Measurements from ENCODE around the gene TNFRSF1A. TPM values are rescaled to one million over a fixed set of nuclear protein-coding genes. Genes with fewer than 3 reads are reported as not detected.

Gene TNFRSF1A
- total RNA-seq, 1 experiment from 2014 or later, result 59.9 TPM

DNA sequence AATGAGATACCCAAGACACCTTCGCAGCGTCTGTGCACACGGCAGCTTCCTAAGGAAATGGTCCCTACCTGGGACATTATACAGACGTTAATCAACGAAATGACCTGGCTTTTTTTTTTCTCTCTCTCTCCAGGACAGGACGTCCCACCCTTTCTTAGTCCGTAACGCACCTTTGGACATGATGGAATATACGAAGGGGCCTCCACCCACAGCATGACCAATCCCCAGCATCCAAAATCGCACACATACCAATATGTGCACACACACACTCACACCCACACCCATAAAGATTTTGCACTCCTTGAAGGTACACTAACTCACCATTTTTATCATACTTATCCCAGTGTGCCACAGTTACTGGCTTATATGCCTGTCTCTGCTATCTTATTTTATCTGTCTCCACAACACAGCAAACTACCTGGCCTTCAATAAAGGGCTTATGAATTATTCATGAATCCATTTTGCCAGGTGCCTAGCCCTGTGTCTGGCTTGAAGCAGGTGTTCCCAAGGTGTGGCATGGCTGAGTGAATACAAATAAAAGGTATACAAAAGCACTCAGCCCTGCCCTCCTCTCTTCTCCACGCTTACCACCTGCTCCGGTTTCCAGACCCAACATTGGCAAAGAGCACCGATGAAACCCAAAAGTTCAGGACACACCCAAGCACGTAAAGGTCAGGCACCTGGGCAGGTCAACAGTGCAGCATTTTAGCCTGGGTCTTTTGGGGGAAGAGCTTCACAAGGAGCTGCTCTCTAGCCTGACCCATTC lies 31.3 kb upstream of the TNFRSF1A start:
- no peak overlapping the region for H2BK15ac ChIP-seq (ENCODE audit: low read depth, low read length)
- peak overlapping the region; percentile 87 to 94 (median 94); a peak in 6 of 7 replicates for H3K27ac Mint-ChIP-seq
- H3K9ac ChIP-seq (ENCODE audit: extremely low read depth, insufficient read length, low read length), result peak overlapping the region; percentile 93
- no peak overlapping the region for H4K91ac ChIP-seq (ENCODE audit: insufficient read length, low read depth, low read length)
- no peak overlapping the region for H2AFZ ChIP-seq (ENCODE audit: low read length)
- H3K27ac ChIP-seq (ENCODE audit: insufficient read length, low read depth, low read length), result peak overlapping the region; percentile 63
- H3K56ac ChIP-seq (ENCODE audit: insufficient read length, low read depth, low read length), result no peak overlapping the region
- no peak overlapping the region for H3K18ac ChIP-seq (ENCODE audit: insufficient read length, low read depth, low read length)
- H3K4me2 ChIP-seq (ENCODE audit: insufficient read depth, insufficient read length, low read length), result peak overlapping the region; percentile 82
- H3K14ac ChIP-seq (ENCODE audit: insufficient read depth, low read length), result no peak overlapping the region
- WGBS (ENCODE audit: extremely low coverage, insufficient read length, low lambda C conversion rate), result no CpG with 5 or more reads among the region's 14 CpGs
- H3K27me3 Mint-ChIP-seq (ENCODE audit: low read depth), result no peaks in the 10 kb centered on the region
- H2BK12ac ChIP-seq (ENCODE audit: insufficient read length, low read depth, low read length), result no peak overlapping the region
- no peak overlapping the region for H3K4ac ChIP-seq (ENCODE audit: low read depth, low read length)
- no peak overlapping the region for H2BK20ac ChIP-seq (ENCODE audit: low read depth, low read length, poor library complexity, severe bottlenecking)
- H3K4me1 ChIP-seq (ENCODE audit: insufficient read depth, low read length), result peaks cover 22% of the 10 kb centered on the region
- H2AK5ac ChIP-seq (ENCODE audit: insufficient read length, low read length), result no peak overlapping the region
- H2BK120ac ChIP-seq (ENCODE audit: low read depth, low read length, poor library complexity, severe bottlenecking), result no peak overlapping the region
- peaks cover 9% of the 10 kb centered on the region for H3K79me1 ChIP-seq (ENCODE audit: insufficient read depth, low read depth, low read length, poor library complexity, severe bottlenecking)
- no peak overlapping the region for H2BK5ac ChIP-seq (ENCODE audit: insufficient read length, low read length)
- no peak overlapping the region for H3K23ac ChIP-seq (ENCODE audit: insufficient read length, low read depth, low read length)
- no peaks in the 10 kb centered on the region for H3K9me3 Mint-ChIP-seq
- peaks cover 51% of the 10 kb centered on the region for H3K23me2 ChIP-seq (ENCODE audit: insufficient read length, low read depth, low read length, poor library complexity, severe bottlenecking)
- H3K4me3 Mint-ChIP-seq, result peak overlapping the region; percentile 79 to 89
- peaks cover 79 to 88% of the 10 kb centered on the region in 2 experiments for H3K4me1 Mint-ChIP-seq
- H4K20me1 ChIP-seq (ENCODE audit: control insufficient read depth, insufficient read depth, insufficient read length), result no peaks in the 10 kb centered on the region
- no peak for TF ChIP-seq CTCF (conservative IDR thresholded peaks at IDR 0.05)
- peaks cover 3 to 27% (median 16%) of the 10 kb centered on the region in 3 experiments for H3K36me3 Mint-ChIP-seq (ENCODE audit: insufficient read depth in 1 of 3, low read depth in 3 of 3)
- no peak overlapping the region for H3T11ph ChIP-seq (ENCODE audit: low read length)
- no peak overlapping the region for H4K8ac ChIP-seq (replicated peaks; ENCODE audit: insufficient read length, low read depth, low read length)
- H4K5ac ChIP-seq (ENCODE audit: insufficient read length, low read depth, low read length), result no peak overlapping the region
- H3K27me3 ChIP-seq (ENCODE audit: insufficient read depth, low read length), result no peaks in the 10 kb centered on the region
- DNase-seq, result no peak
- H3K9me3 ChIP-seq (ENCODE audit: control insufficient read depth, low read depth, low read length), result no peaks in the 10 kb centered on the region
- H3K79me2 ChIP-seq (ENCODE audit: insufficient read depth, low read length), result peaks cover 28% of the 10 kb centered on the region

Measured in H9 (cell line).